GM12875 (cell line): ENCODE measurements around the gene NCK2.
"Not testable (repeated sequence)": the region's sequence is repeated elsewhere in the genome, so short reads cannot be mapped to it uniquely, and the experiment has no call there.

Experiments used
- H3K4me3 ChIP-seq: one replicate; pipeline ENCODE4 v1.5.1; 2011; ENCODE audit warnings: low read depth, low read length, control low read depth
- CTCF ChIP-seq: IDR thresholded peaks from 2 replicates; pipeline ENCODE4 v1.5.1; 2011; ENCODE audit warnings: low read depth, mild to moderate bottlenecking, control low read depth, inconsistent platforms, low read length, moderate library complexity, borderline replicate concordance; ENCODE audit not compliant: insufficient read depth

Gene NCK2

GRCh38 chr2:105890856-105891255 lies 146.1 kb downstream of the NCK2 start:
- H3K4me3 ChIP-seq, result no peak overlapping the region
- TF ChIP-seq CTCF, result no peak

GRCh38 chr2:105893011-105893995 lies 148.6 kb downstream of the NCK2 start:
- TF ChIP-seq CTCF, result no peak
- no peak overlapping the region for H3K4me3 ChIP-seq

GRCh38 chr2:105894327-105894944 lies 149.7 kb downstream of the NCK2 start:
- no peak overlapping the region for H3K4me3 ChIP-seq
- no peak for TF ChIP-seq CTCF

- TF ChIP-seq CTCF, result no peak
- no peak overlapping the region for H3K4me3 ChIP-seq
These were observed 151.5 kb downstream of the NCK2 start for GRCh38 chr2:105895990-105896764.

- no peak overlapping the region for H3K4me3 ChIP-seq
- TF ChIP-seq CTCF, result no peak
These were observed 152.1 kb downstream of the NCK2 start for GRCh38 chr2:105896765-105897163.

GRCh38 chr2:105897694-105898093 lies 153.0 kb downstream of the NCK2 start:
- H3K4me3 ChIP-seq, result not testable (repeated sequence)

GRCh38 chr2:105903051-105903674 lies 158.5 kb downstream of the NCK2 start:
- no peak for TF ChIP-seq CTCF

More at GRCh38 chr2:105903051-105903674, 158.5 kb downstream of the NCK2 start:
- H3K4me3 ChIP-seq, result no peak overlapping the region
